ENCODE results near the gene CD52. TPM values are rescaled to one million over a fixed set of nuclear protein-coding genes. Genes with fewer than 3 reads are reported as not detected.

CD52 gene
- total RNA-seq, 1 experiment from 2014 or later = 1.2 TPM

GRCh38 chr1:26289158-26290059 lies 28.3 kb upstream of the CD52 start:
- TF ChIP-seq CTCF (conservative IDR thresholded peaks at IDR 0.05) (no peak), EZH2 (IDR thresholded peaks at IDR 0.05; ENCODE audit: low read depth) (no peak)
- Histone ChIP-seq H3F3A (ENCODE audit: insufficient read depth, low read depth) (no peaks in the 10 kb centered on the region; the same call in 1 of the 2 replicates), H3K4me1 (replicated peaks; ENCODE audit: insufficient read depth) (peaks cover 3% of the 10 kb centered on the region), H3K9me3 (ENCODE audit: insufficient read depth, low read depth) (no peaks in the 10 kb centered on the region), H3K9me2 (ENCODE audit: insufficient read depth) (no peaks in the 10 kb centered on the region), H3K79me2 (ENCODE audit: low read depth) (no peaks in the 10 kb centered on the region), H3K4me2 (no peak overlapping the region), H3K36me3 (ENCODE audit: low read depth) (no peaks in the 10 kb centered on the region), H3K27ac (no peak overlapping the region), H3K4me3 (no peak overlapping the region), H2AFZ (no peak overlapping the region), H4K20me1 (ENCODE audit: insufficient read depth) (no peaks in the 10 kb centered on the region), H3K27me3 (ENCODE audit: insufficient read depth, low read depth) (no peaks in the 10 kb centered on the region)
- no peak for DNase-seq
- no TSS peak for BruUV-seq (replicated peaks)
- POLR2A ChIA-PET (ENCODE audit: unreplicated experiment) = no interaction called here
- intact Hi-C loops (cut with micrococcal nuclease; ENCODE audit: unreplicated experiment) = no loop called here
- CTCF ChIA-PET = no interaction called here

GRCh38 chr1:26290122-26290881 lies 27.5 kb upstream of the CD52 start:
- no peak for DNase-seq
- Histone ChIP-seq H3K9me2 (ENCODE audit: insufficient read depth) (no peaks in the 10 kb centered on the region), H3K4me2 (no peak overlapping the region), H3K4me1 (replicated peaks; ENCODE audit: insufficient read depth) (no peaks in the 10 kb centered on the region), H2AFZ (no peak overlapping the region), H3K79me2 (ENCODE audit: low read depth) (no peaks in the 10 kb centered on the region), H3K27ac (no peak overlapping the region), H3K4me3 (no peak overlapping the region), H3K9me3 (ENCODE audit: insufficient read depth, low read depth) (no peaks in the 10 kb centered on the region), H3F3A (ENCODE audit: insufficient read depth, low read depth) (no peaks in the 10 kb centered on the region; the same call in 1 of the 2 replicates), H3K27me3 (ENCODE audit: insufficient read depth, low read depth) (no peaks in the 10 kb centered on the region), H3K36me3 (ENCODE audit: low read depth) (no peaks in the 10 kb centered on the region), H4K20me1 (ENCODE audit: insufficient read depth) (no peaks in the 10 kb centered on the region)
- ChIA-PET POLR2A (ENCODE audit: unreplicated experiment) (no interaction called here), CTCF (interaction anchor here (0.6 kb wide), 1 partner anchor 15 kb away, joined by 3 read pairs; no protein-coding TSS in a partner anchor)
- intact Hi-C loops (cut with micrococcal nuclease; ENCODE audit: unreplicated experiment) = no loop called here
- no TSS peak for BruUV-seq (replicated peaks)
- no peak for TF ChIP-seq CTCF (conservative IDR thresholded peaks at IDR 0.05)
- no peak for TF ChIP-seq EZH2 (IDR thresholded peaks at IDR 0.05; ENCODE audit: low read depth)

GRCh38 chr1:26290882-26291261 lies 26.9 kb upstream of the CD52 start:
- Histone ChIP-seq H3K9me2 (ENCODE audit: insufficient read depth) (no peaks in the 10 kb centered on the region), H4K20me1 (ENCODE audit: insufficient read depth) (no peaks in the 10 kb centered on the region), H3K27me3 (ENCODE audit: insufficient read depth, low read depth) (no peaks in the 10 kb centered on the region), H3K4me1 (replicated peaks; ENCODE audit: insufficient read depth) (no peaks in the 10 kb centered on the region), H3F3A (ENCODE audit: insufficient read depth, low read depth) (no peaks in the 10 kb centered on the region; the same call in 1 of the 2 replicates), H3K9me3 (ENCODE audit: insufficient read depth, low read depth) (no peaks in the 10 kb centered on the region), H2AFZ (no peak overlapping the region), H3K36me3 (ENCODE audit: low read depth) (no peaks in the 10 kb centered on the region), H3K79me2 (ENCODE audit: low read depth) (no peaks in the 10 kb centered on the region), H3K27ac (no peak overlapping the region), H3K4me2 (no peak overlapping the region), H3K4me3 (no peak overlapping the region)
- no peak for TF ChIP-seq CTCF (conservative IDR thresholded peaks at IDR 0.05)
- TF ChIP-seq EZH2 (IDR thresholded peaks at IDR 0.05; ENCODE audit: low read depth) = no peak
- intact Hi-C loops (cut with micrococcal nuclease; ENCODE audit: unreplicated experiment) = no loop called here
- ChIA-PET POLR2A (ENCODE audit: unreplicated experiment) (no interaction called here), CTCF (interaction anchor here (0.6 kb wide), 1 partner anchor 15 kb away, joined by 3 read pairs; no protein-coding TSS in a partner anchor)
- DNase-seq = no peak
- BruUV-seq (replicated peaks) = no TSS peak

All from PC-9 (cell line).